DMS53 (cell line): Measurements from ENCODE around the gene KRT24.
"Not testable (repeated sequence)": the region's sequence is repeated elsewhere in the genome, so short reads cannot be mapped to it uniquely, and the experiment has no call there.

Source experiments
- DNase-seq: peaks from one replicate; lab custom pipeline; 2025; lab: John Stamatoyannopoulos, UW

Gene KRT24

GRCh38 chr17:40703652-40704051 lies at the start of gene KRT24:
TSS of gene KRT24 (minus strand) at chr17:40703752. CDS start at chr17:40703693, 59 bp downstream.
- DNase-seq: no peak

- DNase-seq: no peak
Observed at GRCh38 chr17:40751065-40751464, 47.5 kb upstream of the KRT24 start.

GRCh38 chr17:40750391-40750790 lies 46.8 kb upstream of the KRT24 start:
- no peak for DNase-seq

- not testable (repeated sequence) for DNase-seq
Observed at GRCh38 chr17:40748666-40749065, 45.1 kb upstream of the KRT24 start.

- no peak for DNase-seq
Observed at GRCh38 chr17:40738553-40738952, 35.0 kb upstream of the KRT24 start.

- DNase-seq: no peak
Observed at GRCh38 chr17:40735016-40735415, 31.5 kb upstream of the KRT24 start.

DNA sequence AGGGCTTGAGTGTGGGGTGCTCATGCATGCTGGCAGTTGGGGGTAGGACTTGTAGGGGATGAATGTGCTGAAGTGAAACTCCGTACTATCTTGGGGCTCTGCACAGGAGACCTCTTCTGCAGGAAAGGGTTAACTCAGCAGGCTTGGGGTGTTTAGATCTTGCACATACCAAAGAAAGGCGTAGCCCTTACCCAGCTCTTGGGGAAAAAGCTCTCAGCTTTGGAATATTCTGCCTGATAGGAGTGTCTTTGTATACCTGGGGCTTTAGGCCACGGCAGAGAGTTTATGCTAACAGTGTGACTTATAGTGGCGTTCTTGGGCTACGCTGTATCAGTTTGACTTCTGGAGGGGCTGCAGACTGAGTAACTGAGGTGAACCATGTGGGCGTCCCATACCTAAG lies 30.5 kb upstream of the KRT24 start:
- no peak for DNase-seq

DNA sequence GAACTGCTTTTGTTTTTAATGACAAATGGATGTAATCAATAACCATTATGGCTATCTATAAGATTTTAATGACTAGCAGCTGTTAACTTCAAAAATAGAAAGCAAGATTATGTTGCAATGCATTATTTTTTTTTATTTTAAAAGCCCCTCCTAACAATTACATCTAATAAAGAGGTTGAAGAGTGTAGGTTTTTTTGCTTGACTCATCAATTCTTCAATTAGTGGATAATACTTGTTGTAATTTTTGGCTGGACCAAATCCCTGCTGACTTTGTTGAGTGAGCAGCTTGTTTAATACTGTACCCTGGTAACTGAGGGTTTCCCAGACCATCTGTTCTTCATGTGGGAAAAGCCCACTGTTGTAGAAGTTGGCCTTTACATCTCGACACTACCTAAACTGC lies 27.4 kb upstream of the KRT24 start:
- no peak for DNase-seq

DNA sequence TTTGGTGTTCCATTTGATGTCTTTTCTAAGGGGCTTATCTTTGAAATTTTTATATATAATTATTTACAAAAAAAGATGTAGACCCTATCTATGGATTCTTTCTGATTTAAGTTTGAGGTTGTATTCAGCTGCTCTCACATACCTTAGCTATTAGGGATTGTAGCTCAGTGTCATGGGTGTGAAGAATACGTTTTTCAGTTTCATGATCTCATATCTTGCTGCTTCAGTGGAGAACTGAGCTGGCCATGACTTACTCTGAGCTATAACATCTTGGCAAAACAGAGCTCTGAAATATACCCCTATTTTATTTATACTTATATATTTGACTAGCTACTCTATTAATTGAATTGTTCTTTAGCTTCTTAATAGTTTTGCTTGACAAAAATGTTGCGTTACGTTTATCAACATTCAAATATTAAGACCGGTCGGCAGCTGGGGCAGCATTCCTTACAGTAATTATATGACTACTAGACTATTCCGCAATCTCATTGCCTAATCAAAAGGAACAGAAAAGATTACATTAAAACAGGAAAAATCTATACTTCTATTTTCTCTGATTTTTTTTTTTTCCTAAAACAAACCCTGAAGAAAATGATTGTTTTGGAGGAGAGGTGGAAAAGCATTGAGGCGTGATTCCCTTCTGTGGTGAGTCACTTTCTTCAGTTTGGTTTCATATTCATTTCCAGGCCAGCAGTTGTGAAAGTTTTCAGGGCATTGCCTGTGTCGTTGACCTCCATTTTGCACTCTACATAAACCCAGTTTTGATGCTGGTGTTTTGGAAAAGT lies 24.1 kb upstream of the KRT24 start:
- peak; percentile 2 for DNase-seq

DNA sequence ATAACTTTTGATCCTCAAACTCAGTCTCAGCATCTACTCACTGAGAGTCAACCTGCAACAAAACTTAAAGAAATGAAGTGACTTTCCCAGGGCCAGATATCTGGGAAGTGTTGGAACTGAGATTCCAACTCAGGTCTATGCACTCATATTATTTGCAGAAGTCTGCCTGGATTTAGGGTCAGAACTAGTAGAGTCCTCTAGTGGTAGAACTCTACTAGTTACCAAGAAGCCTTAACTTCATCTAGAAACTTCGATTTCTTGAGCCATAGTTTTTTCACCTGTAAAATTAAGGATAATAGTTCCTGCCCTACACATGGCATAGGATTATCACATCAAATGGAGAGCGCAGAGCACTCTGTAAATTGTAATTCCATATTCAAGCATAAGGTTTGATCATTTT lies 23.4 kb upstream of the KRT24 start:
- DNase-seq: peak; percentile 25

DNA sequence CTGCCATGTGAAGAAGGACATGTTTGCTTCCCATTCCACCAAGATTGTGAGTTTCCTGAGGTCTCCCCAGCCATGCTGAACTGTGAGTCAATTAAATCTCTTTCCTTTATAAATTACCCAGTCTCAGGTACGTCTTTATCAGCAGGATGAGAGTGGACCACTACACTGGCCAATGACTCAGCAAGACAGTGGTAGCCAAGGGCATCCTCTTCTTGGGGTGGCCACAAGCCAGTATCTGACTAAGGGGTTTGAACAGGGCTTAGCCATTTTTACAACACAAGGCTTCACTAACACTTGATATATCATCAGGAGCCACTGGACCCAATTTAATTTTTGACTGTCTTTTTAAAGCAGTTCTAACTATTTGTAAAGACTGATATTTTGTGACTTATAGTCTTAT lies 21.1 kb upstream of the KRT24 start:
- no peak for DNase-seq

GRCh38 chr17:40722241-40722640 lies 18.7 kb upstream of the KRT24 start:
- no peak for DNase-seq

GRCh38 chr17:40720899-40721298 lies 17.3 kb upstream of the KRT24 start:
- no peak for DNase-seq

DNA sequence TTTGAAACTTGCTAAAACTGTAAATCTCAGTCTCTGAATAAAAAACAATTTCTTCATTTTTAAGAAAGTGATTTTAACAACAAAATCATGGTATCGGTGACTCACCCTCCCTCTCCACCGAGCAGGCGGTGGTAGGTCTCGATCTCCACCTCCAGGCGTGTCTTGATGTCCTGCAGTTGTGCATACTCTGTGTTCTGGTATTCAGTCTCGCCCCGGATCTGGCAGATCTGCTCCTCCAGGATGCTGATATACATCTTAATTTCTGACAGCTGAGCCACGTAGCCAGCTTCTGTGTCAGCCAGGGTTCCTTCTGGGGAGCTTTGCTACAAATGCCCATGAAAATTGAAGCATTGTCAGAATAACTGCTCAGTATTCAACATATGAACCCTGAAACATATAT lies 15.4 kb upstream of the KRT24 start:
- DNase-seq: no peak

DNA sequence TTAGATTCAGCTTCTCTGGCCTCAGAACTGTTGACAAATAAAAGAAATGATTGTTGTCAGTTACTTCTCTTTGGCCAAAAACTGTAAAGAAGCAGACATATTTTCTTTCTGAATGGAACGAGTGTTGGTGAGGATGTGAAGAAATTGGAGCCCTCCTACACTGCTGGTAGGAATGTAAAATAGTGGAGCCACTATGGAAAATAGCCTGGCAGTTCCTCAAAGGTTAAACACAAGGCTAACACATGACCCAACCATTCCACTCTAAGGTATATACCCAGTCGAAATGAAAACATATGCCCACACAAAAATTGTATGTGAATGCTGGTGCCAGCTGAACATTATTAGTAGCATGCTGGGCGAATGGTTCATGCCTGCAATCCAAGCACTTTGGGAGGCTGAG lies 14.2 kb upstream of the KRT24 start:
- DNase-seq: no peak

- no peak for DNase-seq
Observed at GRCh38 chr17:40714473-40714872, 10.9 kb upstream of the KRT24 start.

- no peak for DNase-seq
Observed at GRCh38 chr17:40707745-40708144, 4.2 kb upstream of the KRT24 start.

- no peak for DNase-seq
Observed at GRCh38 chr17:40705584-40705983, 2.0 kb upstream of the KRT24 start.

DNA sequence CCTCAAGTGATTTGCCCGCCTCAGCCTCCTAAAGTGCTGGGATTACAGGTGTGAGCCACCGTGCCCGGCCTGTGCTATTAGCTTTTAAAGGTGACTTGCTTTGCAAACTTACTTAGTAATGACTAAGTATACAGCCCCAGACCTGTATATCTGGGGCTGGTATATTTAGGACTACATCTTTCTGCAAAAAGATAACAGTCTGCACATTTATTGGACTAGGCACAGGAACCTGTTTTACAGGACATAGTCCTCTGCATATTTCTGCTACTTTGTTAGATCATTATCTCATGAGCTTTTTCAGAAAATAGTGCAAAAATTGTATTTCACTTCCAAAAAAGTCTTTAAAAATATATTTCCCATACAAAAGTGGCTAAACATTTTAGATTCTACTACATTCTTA lies 1.3 kb downstream of the KRT24 start:
- no peak for DNase-seq

DNA sequence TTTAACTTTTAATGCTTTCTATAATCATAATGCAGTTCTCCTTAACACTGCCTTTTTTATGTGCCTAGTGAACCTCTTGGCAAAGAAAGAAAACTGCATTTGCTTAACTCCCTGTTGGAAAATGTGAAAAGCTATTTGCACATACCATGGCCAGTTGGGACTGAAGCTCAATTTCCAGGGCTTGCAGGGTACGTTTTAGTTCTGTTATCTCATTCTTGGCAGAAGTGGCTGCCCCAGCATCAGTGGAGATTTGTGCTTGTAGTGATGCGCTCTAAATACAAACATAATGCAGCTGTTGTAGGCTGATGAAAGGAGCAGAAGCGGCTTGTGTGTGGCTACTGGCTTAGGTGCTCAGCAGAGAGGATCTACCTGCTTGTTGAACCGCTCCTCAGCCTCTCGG lies 3.7 kb downstream of the KRT24 start:
- DNase-seq: peak; percentile 37

DNA sequence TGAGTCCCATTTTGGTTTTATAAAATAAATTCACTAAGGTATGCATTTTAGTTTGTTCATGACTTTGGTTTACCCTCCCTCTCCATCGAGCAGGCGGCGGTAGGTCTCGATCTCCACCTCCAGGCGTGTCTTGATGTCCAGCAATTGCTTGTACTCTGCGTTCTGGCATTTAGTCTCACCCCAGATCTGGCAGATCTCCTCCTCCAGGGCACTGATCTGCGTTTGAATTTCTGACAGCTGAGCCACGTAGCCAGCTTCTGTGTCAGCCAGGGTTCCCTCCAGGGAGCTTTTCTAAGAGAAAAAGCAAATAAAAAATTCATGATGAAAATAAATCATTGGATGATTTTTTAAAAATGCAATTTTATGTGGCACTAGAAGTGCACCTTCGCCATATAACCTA lies 4.2 kb downstream of the KRT24 start:
- DNase-seq: no peak

- DNase-seq: no peak
Observed at GRCh38 chr17:40697297-40697696, 6.3 kb downstream of the KRT24 start.

- DNase-seq: no peak
Observed at GRCh38 chr17:40696651-40697072, 6.9 kb downstream of the KRT24 start.

DNA sequence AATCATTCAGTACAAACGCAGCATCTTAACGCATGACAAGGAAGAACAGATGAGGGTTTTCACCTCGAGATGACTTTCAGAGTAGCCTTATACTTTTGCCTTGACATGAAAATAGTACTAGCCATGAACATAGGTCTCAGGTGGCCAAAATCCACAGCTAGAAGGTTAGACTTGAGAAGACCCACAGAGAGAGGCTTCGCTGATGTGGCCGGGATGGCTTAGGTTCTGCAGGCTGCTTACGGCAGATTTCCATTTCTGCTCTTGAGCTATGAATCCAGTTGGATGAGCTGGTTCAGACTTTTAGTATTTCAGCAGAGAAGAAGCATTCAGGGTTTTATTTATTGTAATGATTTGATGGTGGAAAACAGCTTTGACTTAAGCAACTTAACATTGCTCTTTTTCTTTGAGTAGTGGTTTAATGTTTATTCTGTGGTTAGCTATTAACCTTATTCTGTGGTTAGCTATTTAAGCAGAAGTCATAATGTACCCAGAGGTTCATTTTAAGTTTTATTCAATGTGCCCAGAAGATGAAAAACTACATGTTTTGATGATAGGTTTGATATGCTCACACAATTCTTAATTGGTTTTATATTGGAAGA lies 7.6 kb downstream of the KRT24 start:
- peak; percentile 8 for DNase-seq
